ENCODE measurements around the gene PPP1R12B. TPM values are rescaled to one million over a fixed set of nuclear protein-coding genes. Genes with fewer than 3 reads are reported as not detected.

PPP1R12B gene
- total RNA-seq, 1 donor from 2014 or later: 49.1 TPM

DNA sequence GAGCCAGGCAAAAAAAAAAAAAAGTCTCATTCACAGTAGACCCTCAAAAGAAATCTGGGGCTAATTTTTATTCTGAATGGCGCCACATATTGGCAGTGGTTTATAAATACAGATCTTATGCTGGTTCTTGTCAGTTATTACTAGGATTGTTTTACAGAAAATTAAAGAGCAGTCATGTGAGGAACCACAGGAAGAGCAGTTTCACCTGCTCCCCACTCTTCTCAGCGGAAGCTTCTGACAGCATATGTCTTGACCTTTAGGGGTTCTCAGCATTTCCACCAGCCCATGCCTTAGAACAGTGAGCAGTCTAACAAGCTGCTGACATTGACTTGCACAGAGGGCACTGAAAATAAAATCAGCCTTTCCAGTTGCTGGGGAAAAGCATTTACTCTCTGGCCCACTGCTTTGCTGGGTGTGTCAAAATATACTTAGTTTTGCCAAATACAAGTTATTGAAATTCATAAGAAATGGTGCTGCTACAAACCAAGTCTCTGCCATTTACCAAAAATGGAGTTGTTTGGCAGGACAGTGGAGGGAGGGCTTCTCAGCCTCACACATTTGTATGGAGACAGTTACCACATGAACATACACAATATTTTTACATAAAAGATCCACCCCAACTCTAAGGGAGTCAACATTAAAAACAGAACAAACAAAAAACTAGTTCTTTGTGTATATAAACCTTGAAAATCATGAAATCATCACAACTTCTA lies 217.5 kb downstream of the PPP1R12B start:
- ATAC-seq: no peak
- intact Hi-C loops (cut with DNase I): no loop called here
- Histone ChIP-seq H3K27me3 (no peaks in the 10 kb centered on the region), H3K36me3 (peaks cover 43% of the 10 kb centered on the region), H3K4me3 (no peak overlapping the region), H3K4me1 (peaks cover 30% of the 10 kb centered on the region), H3K9me3 (no peaks in the 10 kb centered on the region), H3K27ac (peak overlapping the region; percentile 4)
- DNase-seq: no peak
- no peak for TF ChIP-seq CTCF (IDR thresholded peaks at IDR 0.05)

DNA sequence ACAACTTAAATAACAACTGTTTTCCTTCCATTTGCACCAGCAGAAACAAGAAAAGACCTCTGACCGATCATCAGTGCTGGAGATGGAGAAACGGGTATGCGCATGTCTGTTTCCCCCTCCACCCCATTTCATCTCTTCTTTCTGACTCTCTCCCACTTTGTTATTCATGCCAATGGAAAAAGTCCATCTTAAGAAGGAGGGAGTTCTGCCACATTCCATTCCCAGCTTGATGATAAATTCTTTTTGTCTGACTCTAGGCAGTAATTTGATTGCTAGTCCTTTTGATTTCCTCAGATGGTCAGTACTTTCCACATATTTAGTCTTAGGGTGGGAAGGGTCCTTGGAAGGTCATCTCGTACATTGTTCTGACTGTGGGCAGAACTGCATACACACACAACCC lies 219.2 kb downstream of the PPP1R12B start:
- Histone ChIP-seq H3K27ac (no peak overlapping the region), H3K36me3 (peaks cover 49% of the 10 kb centered on the region), H3K27me3 (no peaks in the 10 kb centered on the region), H3K9me3 (no peaks in the 10 kb centered on the region), H3K4me3 (no peak overlapping the region), H3K4me1 (peaks cover 28% of the 10 kb centered on the region)
- intact Hi-C loops (cut with DNase I): no loop called here
- TF ChIP-seq CTCF (IDR thresholded peaks at IDR 0.05): no peak
- ATAC-seq: no peak
- DNase-seq: no peak

DNA sequence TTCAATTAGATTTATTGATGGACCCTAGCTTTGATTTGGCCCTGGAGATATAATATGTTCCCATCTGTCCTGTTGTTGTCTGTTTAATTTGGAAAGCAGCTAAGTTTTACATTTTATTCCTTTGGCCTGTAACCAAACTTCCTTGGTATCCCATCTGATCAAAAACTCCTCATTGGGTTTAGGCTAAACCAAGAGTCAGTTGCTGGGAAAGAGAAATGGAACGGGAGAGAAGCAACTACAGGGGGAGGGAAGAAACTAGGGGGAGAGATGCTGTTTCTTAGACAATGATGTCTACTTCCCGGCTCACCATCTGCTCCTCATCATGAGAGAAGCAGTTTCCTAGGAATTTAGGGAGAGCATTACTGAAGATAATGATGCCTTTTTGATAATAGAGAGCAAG lies 219.9 kb downstream of the PPP1R12B start:
- Histone ChIP-seq H3K27ac (peak overlapping the region; percentile 45), H3K4me1 (peaks cover 25% of the 10 kb centered on the region), H3K9me3 (no peaks in the 10 kb centered on the region), H3K4me3 (no peak overlapping the region), H3K36me3 (peaks cover 42% of the 10 kb centered on the region), H3K27me3 (no peaks in the 10 kb centered on the region)
- intact Hi-C loops (cut with DNase I): no loop called here
- TF ChIP-seq CTCF (IDR thresholded peaks at IDR 0.05): no peak
- ATAC-seq: no peak
- no peak for DNase-seq

- no peak for TF ChIP-seq CTCF (IDR thresholded peaks at IDR 0.05)
- intact Hi-C loops (cut with DNase I): no loop called here
Measured at GRCh38 chr1:202568826-202569225, 220.3 kb downstream of the PPP1R12B start.

GRCh38 chr1:202569393-202570322 lies 221.2 kb downstream of the PPP1R12B start:
- intact Hi-C loops (cut with DNase I): no loop called here
- no peak for TF ChIP-seq CTCF (IDR thresholded peaks at IDR 0.05)
- H3K27me3 ChIP-seq: no peaks in the 10 kb centered on the region
- H3K27ac ChIP-seq: no peak overlapping the region
- no peak for DNase-seq
- no peak overlapping the region for H3K4me3 ChIP-seq
- H3K9me3 ChIP-seq: no peaks in the 10 kb centered on the region
- no peak for ATAC-seq
- peaks cover 25% of the 10 kb centered on the region for H3K4me1 ChIP-seq
- peaks cover 37% of the 10 kb centered on the region for H3K36me3 ChIP-seq

More at GRCh38 chr1:202568826-202569225, 220.3 kb downstream of the PPP1R12B start:
- no peak overlapping the region for H3K27ac ChIP-seq
- no peaks in the 10 kb centered on the region for H3K27me3 ChIP-seq
- H3K4me3 ChIP-seq: no peak overlapping the region
- DNase-seq (no peak), ATAC-seq (no peak)
- no peaks in the 10 kb centered on the region for H3K9me3 ChIP-seq
- peaks cover 25% of the 10 kb centered on the region for H3K4me1 ChIP-seq
- peaks cover 38% of the 10 kb centered on the region for H3K36me3 ChIP-seq

Measured in upper lobe of right lung (tissue), 1 donor.